ENCODE data around the gene AAR2. TPM values are rescaled to one million over a fixed set of nuclear protein-coding genes. Genes with fewer than 3 reads are reported as not detected.

The AAR2 gene
- total RNA-seq, 3 donors from 2014 or later (not counting 1 experiment from before 2014, with no cell fraction given), result 22.6 to 26.5 (median 25.6) TPM

GRCh38 chr20:36248836-36249235, 12.6 kb downstream of the AAR2 start:
- Mint-ChIP-seq H3K27ac (peak overlapping the region in 1 of 2 donors; percentile 19), H3K4me1 (peaks cover 32 to 40% of the 10 kb centered on the region in 2 donors), H3K36me3 (peaks cover 20% of the 10 kb centered on the region), H3K4me3 (no peak overlapping the region), H3K27me3 (ENCODE audit: low read depth in 2 of 2) (no peaks in the 10 kb centered on the region), H3K9me3 (no peaks in the 10 kb centered on the region)
- Histone ChIP-seq H3K36me3 (ENCODE audit: control insufficient read depth, insufficient read depth, low read length) (peaks cover 66% of the 10 kb centered on the region), H3K4me1 (ENCODE audit: control insufficient read depth, insufficient read depth, low read length) (no peaks in the 10 kb centered on the region), H3K27ac (ENCODE audit: low read length) (no peak overlapping the region), H3K9me3 (ENCODE audit: control insufficient read depth, insufficient read depth, low read length) (no peaks in the 10 kb centered on the region), H3K4me3 (ENCODE audit: low read length) (no peak overlapping the region), H3K27me3 (ENCODE audit: control insufficient read depth, insufficient read depth, low read length) (no peaks in the 10 kb centered on the region)
- 94% methylated on average over 2 of the region's 4 CpGs for WGBS (ENCODE audit: insufficient coverage)
- ATAC-seq, result no peak
- intact Hi-C loops (cut with micrococcal nuclease), result no loop called here
- TF ChIP-seq, protein P1, sequence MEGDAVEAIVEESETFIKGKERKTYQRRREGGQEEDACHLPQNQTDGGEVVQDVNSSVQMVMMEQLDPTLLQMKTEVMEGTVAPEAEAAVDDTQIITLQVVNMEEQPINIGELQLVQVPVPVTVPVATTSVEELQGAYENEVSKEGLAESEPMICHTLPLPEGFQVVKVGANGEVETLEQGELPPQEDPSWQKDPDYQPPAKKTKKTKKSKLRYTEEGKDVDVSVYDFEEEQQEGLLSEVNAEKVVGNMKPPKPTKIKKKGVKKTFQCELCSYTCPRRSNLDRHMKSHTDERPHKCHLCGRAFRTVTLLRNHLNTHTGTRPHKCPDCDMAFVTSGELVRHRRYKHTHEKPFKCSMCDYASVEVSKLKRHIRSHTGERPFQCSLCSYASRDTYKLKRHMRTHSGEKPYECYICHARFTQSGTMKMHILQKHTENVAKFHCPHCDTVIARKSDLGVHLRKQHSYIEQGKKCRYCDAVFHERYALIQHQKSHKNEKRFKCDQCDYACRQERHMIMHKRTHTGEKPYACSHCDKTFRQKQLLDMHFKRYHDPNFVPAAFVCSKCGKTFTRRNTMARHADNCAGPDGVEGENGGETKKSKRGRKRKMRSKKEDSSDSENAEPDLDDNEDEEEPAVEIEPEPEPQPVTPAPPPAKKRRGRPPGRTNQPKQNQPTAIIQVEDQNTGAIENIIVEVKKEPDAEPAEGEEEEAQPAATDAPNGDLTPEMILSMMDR (IDR thresholded peaks at IDR 0.05), result no peak
- no peak for DNase-seq

DNA sequence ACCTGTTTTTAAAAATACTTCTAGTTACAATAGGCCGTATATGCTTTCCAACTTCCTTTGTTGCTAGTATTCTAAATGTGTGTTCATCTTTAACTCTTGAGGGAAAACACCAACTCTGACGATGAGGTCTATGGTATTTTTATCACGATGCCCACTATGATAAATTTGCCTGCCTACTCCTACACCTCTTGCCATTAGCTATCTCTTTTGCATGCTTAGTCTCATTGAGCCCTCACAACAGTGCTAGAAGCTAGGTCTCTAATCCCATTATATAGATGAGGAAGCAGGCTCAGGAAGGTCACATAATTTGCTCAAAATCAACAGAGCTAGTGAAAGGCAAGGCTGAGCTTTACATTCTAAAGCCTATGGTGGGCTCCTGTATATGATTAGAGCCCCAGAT, 13.2 kb downstream of the AAR2 start:
- ATAC-seq, result no peak
- Mint-ChIP-seq H3K27me3 (ENCODE audit: low read depth in 2 of 2) (no peaks in the 10 kb centered on the region), H3K36me3 (peaks cover 20% of the 10 kb centered on the region), H3K9me3 (no peaks in the 10 kb centered on the region), H3K27ac (no peak overlapping the region), H3K4me1 (peaks cover 34 to 40% of the 10 kb centered on the region in 2 donors), H3K4me3 (no peak overlapping the region)
- no peaks in the 10 kb centered on the region for H3K27me3 ChIP-seq (ENCODE audit: control insufficient read depth, insufficient read depth, low read length)
- TF ChIP-seq, protein P1 (IDR thresholded peaks at IDR 0.05), result no peak
- intact Hi-C loops (cut with micrococcal nuclease), result no loop called here
- no peak overlapping the region for H3K27ac ChIP-seq (ENCODE audit: low read length)
- H3K4me1 ChIP-seq (ENCODE audit: control insufficient read depth, insufficient read depth, low read length), result no peaks in the 10 kb centered on the region
- WGBS (ENCODE audit: insufficient coverage), result 92% methylated on average over 3 of the region's 3 CpGs
- H3K9me3 ChIP-seq (ENCODE audit: control insufficient read depth, insufficient read depth, low read length), result no peaks in the 10 kb centered on the region
- peaks cover 60% of the 10 kb centered on the region for H3K36me3 ChIP-seq (ENCODE audit: control insufficient read depth, insufficient read depth, low read length)
- no peak for DNase-seq
- no peak overlapping the region for H3K4me3 ChIP-seq (ENCODE audit: low read length)

- H3K4me3 ChIP-seq (ENCODE audit: low read length), result no peak overlapping the region
- no peaks in the 10 kb centered on the region for H3K27me3 Mint-ChIP-seq (ENCODE audit: low read depth in 2 of 2)
- no peaks in the 10 kb centered on the region for H3K4me1 ChIP-seq (ENCODE audit: control insufficient read depth, insufficient read depth, low read length)
- intact Hi-C loops (cut with micrococcal nuclease), result no loop called here
- H3K4me1 Mint-ChIP-seq, result peaks cover 34 to 40% of the 10 kb centered on the region in 2 donors
- peaks cover 7% of the 10 kb centered on the region for H3K36me3 Mint-ChIP-seq
- TF ChIP-seq, protein P1 (IDR thresholded peaks at IDR 0.05), result no peak
- peaks cover 54% of the 10 kb centered on the region for H3K36me3 ChIP-seq (ENCODE audit: control insufficient read depth, insufficient read depth, low read length)
- H3K4me3 Mint-ChIP-seq, result no peak overlapping the region
- no peak overlapping the region for H3K27ac ChIP-seq (ENCODE audit: low read length)
- ATAC-seq, result no peak
- no peak overlapping the region for H3K27ac Mint-ChIP-seq
- no peaks in the 10 kb centered on the region for H3K9me3 ChIP-seq (ENCODE audit: control insufficient read depth, insufficient read depth, low read length)
- H3K9me3 Mint-ChIP-seq, result no peaks in the 10 kb centered on the region
- DNase-seq, result no peak
- H3K27me3 ChIP-seq (ENCODE audit: control insufficient read depth, insufficient read depth, low read length), result no peaks in the 10 kb centered on the region
- 89% methylated on average over 5 of the region's 5 CpGs for WGBS (ENCODE audit: insufficient coverage)
These were observed 15.1 kb downstream of the AAR2 start for GRCh38 chr20:36251426-36251825.

GRCh38 chr20:36252511-36252910, 16.2 kb downstream of the AAR2 start:
- no peak overlapping the region for H3K27ac ChIP-seq (ENCODE audit: low read length)
- peaks cover 53% of the 10 kb centered on the region for H3K36me3 ChIP-seq (ENCODE audit: control insufficient read depth, insufficient read depth, low read length)
- no peaks in the 10 kb centered on the region for H3K27me3 Mint-ChIP-seq (ENCODE audit: low read depth in 2 of 2)
- no peak overlapping the region for H3K4me3 ChIP-seq (ENCODE audit: low read length)
- WGBS (ENCODE audit: insufficient coverage), result 100% methylated on average over 3 of the region's 3 CpGs
- H3K4me3 Mint-ChIP-seq, result no peak overlapping the region
- no peaks in the 10 kb centered on the region for H3K9me3 ChIP-seq (ENCODE audit: control insufficient read depth, insufficient read depth, low read length)
- TF ChIP-seq, protein P1 (IDR thresholded peaks at IDR 0.05), result no peak
- intact Hi-C loops (cut with micrococcal nuclease), result no loop called here
- H3K9me3 Mint-ChIP-seq, result no peaks in the 10 kb centered on the region
- DNase-seq (no peak), ATAC-seq (no peak)
- H3K36me3 Mint-ChIP-seq, result peaks cover 7% of the 10 kb centered on the region
- no peaks in the 10 kb centered on the region for H3K4me1 ChIP-seq (ENCODE audit: control insufficient read depth, insufficient read depth, low read length)
- peak overlapping the region in 1 of 2 donors; percentile 25 for H3K27ac Mint-ChIP-seq
- H3K4me1 Mint-ChIP-seq, result peaks cover 31 to 34% of the 10 kb centered on the region in 2 donors
- H3K27me3 ChIP-seq (ENCODE audit: control insufficient read depth, insufficient read depth, low read length), result no peaks in the 10 kb centered on the region

Data from natural killer cell (primary cell).